Heart left ventricle (tissue), 13 donors: Measurements from ENCODE around the gene KIF5B.

ENCODE experiments used
- CTCF ChIP-seq, 12 donors: fragments of 200-600 bp; sonication (generic) in 4 of 12; IDR thresholded peaks; one replicate each; pipeline versions ENCODE4 v1.5.0 to v1.8.0; 2018 to 2022; ENCODE audit warnings: antibody characterized with exemption in 12 of 12, mild to moderate bottlenecking in 5 of 12
- POLR2A ChIP-seq, 2 donors: fragments of 450-650 bp; IDR thresholded peaks; one replicate each; pipeline ENCODE4 v1.6.1; 2017; ENCODE audit warnings: antibody characterized with exemption in 2 of 2, mild to moderate bottlenecking in 2 of 2, moderate library complexity in 2 of 2
- donor health status: ischemic (EF 13 %, LVEDD 7.1; RV severe dilation, severe dysfunction).
- donor health status: DM: no; HTN: yes; CAD: no.
- donor health status: DM: no; HTN: no; CAD: no.
- donor health status: ischemic (EF 25% LVEDD 6.9; RV normal size, moderate dysfunction).
- donor health status: ischemic (EF 25% LVEDD 5.7; RV mildly dilated, moderate dysfunction).
- donor health status: ischemic (EF 35%, LVEDD 5.7; RV mildly dilated, moderate dysfunction).
- donor health status: nonischemic (EF 11% LVEDD 7.7; RV severe dilation, severe dysfunction).
- donor health status: DM: yes; HTN: yes; CAD: no.
- donor health status: PGD.
- donor health status: ischemic (EF 29% LVEDD 5.4; RV normal size, mild dysfunction).
- donor health status: nonischemic (EF 23%, LVEDD 6.1; RV moderate dilation, normal function).

- TF ChIP-seq CTCF (IDR thresholded peaks at IDR 0.05) (no peak), POLR2A (IDR thresholded peaks at IDR 0.05) (no peak)
Observed at GRCh38 chr10:31999070-31999660, 57.1 kb downstream of the KIF5B start.
